ENCODE measurements around the gene PFN3.

PFN3 gene

DNA sequence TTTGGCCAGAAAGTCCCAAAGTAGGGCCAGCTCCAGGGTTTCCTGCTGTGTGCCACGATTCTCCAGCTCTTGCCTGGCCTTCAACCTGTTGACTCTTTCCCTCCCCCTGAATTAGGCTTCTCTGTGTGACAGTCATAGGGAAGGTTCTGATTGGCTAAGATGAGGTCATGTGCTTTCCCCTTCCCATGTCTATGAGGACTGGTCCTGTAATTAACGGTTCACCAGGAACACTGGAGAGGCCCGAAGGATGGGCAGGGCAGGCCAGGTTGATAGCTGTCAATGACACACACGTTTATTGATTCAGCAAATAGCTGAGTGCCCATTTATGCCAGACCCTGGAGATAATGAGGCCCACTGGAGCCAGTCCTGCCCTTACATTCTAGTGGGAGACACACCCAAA lies 37.2 kb upstream of the PFN3 start:
- no peak for DNase-seq (ENCODE audit: low spot score)

DNA sequence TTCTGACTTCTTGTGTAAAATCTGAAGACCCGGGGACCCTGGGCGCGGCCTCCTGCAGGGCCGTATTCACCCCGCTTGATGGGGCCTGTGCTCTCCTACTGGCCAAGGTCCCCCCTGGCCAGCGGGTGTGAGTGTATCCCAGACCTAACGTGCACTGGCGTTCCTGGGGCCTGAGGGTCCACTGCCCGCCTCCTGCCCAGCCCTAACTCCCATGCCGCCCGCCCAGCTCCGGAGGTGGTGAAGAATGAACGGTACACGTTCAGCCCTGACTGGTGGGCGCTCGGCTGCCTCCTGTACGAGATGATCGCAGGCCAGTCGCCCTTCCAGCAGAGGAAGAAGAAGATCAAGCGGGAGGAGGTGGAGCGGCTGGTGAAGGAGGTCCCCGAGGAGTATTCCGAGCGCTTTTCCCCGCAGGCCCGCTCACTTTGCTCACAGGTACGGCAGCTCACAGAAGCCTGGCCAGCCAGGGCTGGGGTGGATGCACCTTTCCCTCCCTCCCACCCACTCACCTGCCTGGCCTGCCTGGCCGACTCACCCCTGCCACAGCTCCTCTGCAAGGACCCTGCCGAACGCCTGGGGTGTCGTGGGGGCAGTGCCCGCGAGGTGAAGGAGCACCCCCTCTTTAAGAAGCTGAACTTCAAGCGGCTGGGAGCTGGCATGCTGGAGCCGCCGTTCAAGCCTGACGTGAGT lies 35.5 kb upstream of the PFN3 start:
- DNase-seq (ENCODE audit: low spot score) = no peak

DNA sequence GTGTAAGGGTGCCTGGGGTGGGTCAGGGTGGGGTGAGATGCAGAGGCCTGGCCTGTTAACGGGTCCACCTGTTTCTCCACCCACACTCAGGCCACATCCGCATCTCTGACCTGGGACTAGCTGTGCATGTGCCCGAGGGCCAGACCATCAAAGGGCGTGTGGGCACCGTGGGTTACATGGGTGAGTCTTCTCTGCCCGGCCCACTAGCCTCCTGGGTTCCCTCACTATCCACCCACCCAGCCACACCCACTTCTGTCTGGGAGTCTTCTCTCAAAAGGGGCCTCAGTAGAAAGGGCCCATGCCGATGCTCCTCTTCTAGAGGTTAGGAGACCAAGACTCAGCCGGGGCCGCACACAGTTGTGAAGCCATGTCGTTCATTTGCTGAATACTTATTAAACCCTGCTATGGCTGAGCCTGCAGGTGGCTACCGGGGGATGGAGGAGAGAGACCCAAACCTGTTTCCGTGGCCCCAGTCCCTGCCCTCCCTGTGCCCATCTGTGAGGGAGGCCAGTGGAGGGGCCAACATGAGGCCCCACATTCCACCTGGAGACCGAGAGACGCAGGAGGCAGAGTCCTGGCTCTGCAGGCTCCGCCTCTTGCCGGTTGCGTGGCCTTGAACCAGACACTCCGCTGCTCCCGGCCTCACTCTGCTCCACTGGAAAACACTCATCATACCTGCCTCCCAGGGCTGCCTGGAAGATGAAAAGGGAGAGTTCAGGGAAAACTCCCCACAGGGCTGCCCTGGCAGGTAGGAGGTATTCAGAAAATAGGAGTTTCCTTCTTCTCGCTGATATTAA lies 34.7 kb upstream of the PFN3 start:
- no peak for DNase-seq (ENCODE audit: low spot score)

DNA sequence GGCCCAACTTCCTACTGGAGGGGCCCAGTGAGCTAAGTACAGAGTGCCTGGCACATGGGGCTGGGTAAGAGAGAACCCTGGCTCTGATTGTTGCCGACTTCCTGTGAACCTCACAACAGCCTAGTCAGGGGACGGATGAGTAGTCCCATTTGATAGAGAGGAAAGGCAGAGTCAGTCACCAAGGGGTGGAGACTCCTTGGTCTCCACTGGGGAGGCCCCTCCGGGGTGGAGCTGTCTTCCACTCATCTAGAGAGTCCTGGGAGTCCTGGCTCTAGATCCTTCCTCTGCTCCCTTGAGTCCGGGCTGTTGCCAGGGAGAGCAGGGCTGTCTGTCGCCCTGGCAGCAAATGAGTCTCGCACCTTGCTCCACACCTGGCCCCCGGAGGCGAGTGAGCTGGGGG lies 34.0 kb upstream of the PFN3 start:
- DNase-seq (ENCODE audit: low spot score) = no peak

DNA sequence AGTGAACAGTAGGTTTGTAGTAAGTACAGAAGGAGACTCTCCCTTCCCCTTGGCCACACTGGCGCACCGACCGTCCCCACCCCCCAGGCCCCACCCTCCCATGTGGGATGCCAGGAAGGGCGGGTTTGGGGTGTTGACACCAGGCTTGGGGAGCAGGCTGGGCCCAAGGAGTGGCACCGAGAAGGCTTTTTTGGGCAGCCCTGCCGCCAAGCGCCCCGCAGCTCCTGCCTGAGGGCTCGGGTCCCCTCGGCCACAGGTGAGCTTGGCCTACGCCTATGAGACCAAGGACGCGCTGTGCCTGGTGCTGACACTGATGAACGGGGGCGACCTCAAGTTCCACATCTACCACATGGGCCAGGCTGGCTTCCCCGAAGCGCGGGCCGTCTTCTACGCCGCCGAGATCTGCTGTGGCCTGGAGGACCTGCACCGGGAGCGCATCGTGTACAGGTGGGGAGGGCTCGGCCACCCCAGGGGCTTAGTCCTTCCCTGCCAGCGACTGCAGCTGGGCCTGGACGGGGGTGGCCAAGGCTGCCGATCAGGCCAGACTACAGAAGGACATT lies 33.3 kb upstream of the PFN3 start:
- DNase-seq (ENCODE audit: low spot score) = no peak

DNA sequence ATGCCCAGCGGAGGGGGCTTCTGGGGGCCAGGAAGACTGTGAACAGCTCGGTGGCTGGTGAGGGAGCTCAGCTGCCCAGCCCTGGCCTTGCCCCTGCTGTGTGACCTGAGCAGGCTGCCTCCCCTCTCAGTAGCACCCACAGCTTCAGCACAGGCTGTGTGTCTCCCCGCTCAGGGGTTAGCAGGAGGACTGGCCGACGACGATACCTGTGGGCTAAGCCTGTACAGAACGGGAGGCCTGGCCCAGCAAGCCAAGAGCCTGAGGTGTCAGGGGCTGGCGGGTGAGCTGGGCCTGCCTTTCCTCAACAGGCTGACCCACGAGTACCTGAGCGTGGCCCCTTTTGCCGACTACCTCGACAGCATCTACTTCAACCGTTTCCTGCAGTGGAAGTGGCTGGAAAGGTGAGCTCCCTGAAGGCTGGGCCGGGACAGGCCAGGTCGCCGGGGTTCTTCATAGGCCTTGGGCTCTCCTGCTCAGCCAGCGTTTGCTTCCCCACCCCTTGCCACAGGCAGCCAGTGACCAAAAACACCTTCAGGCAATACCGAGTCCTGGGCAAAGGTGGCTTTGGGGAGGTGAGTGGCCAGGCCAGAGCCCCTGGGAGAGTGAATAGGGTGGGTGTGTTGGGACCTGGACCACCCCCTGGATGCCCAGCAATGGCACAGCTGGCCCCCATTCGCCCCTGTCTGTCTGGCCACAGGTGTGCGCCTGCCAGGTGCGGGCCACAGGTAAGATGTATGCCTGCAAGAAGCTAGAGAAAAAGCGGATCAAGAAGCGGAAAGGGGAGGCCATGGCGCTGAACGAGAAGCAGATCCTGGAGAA lies 32.6 kb upstream of the PFN3 start:
- no peak for DNase-seq (ENCODE audit: low spot score)

DNA sequence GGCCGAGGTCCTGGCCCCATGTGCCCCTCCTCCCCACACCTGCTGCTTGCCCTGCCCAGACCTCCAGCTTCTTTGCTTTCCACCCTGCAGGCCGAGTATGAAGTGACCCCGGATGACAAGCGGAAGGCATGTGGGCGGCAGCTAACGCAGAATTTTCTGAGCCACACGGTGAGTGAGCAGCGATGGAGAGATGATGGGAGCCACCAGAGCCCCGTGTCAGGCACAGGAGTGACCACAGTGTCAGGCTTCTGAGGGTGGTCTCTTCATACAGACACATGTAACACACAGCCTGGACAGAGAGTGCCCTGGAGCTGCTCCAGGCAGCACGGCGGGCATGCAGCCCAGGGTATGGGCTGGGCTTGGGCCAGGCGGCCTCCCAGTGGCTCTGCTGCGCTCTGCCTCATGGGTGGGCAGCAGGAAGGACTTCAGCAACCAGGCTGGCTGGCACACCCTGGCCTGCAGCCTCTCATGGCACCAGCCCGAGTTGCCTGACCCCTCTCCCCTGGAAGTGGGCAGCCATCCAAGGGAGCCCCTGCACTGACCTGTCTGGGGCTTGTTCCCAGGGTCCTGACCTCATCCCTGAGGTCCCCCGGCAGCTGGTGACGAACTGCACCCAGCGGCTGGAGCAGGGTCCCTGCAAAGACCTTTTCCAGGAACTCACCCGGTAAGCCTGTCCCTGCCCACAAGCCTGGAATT lies 31.8 kb upstream of the PFN3 start:
- no peak for DNase-seq (ENCODE audit: low spot score)

DNA sequence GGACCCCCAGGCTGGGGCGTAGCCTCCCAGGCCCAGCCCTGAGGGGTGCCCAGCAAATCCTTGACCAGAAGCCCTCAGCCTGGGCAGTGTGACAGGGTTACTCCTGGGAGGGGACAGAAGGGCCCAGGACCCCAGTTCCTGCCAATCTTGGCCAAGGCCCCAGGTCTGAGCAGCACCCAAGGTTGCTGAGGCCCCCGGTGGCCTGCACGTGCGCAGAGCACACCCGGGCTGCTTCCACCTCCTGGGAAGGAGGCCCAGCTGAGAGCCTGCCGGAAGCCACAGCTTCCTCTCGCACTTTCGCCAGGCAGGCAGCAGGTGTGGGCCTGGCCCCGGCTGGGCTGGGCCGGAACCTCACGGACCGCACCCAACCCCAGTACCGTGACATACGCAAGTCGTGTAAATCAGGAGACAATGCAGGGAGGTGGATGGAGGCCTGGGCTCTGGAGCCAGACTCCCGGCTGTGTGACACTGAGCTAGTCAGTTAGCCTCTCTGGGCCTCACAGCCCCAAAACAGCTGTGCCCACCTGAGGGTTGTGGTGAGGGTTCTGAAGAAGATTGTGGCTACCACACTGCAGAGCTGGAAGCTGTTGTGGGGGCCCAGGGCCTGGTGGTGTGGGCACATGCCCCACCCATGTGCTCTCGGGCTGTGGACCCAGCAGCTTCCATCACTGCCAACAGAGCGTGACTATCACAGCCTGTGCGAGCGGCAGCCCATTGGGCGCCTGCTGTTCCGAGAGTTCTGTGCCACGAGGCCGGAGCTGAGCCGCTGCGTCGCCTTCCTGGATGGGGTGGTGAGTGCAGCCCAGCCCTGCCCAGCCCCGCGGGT lies 31.1 kb upstream of the PFN3 start:
- DNase-seq (ENCODE audit: low spot score) = no peak

DNA sequence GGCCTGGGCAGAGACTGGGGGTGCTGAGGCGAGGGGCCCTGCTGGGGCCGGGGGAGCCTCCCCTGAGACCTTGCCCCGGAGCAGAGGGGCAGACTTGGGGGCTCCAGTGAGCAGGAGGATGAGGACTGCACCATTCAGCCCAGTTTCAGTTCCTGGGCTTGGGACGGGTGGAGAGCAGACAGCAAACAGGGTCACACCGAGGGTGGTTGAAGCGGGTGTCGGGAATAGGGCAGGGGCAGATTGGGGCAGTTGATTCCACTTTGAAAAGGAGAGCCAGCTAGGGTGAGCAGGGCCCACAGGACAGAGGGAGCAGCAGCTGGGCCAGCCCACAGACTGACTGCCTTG lies 30.5 kb upstream of the PFN3 start:
- no peak for DNase-seq (ENCODE audit: low spot score)

DNA sequence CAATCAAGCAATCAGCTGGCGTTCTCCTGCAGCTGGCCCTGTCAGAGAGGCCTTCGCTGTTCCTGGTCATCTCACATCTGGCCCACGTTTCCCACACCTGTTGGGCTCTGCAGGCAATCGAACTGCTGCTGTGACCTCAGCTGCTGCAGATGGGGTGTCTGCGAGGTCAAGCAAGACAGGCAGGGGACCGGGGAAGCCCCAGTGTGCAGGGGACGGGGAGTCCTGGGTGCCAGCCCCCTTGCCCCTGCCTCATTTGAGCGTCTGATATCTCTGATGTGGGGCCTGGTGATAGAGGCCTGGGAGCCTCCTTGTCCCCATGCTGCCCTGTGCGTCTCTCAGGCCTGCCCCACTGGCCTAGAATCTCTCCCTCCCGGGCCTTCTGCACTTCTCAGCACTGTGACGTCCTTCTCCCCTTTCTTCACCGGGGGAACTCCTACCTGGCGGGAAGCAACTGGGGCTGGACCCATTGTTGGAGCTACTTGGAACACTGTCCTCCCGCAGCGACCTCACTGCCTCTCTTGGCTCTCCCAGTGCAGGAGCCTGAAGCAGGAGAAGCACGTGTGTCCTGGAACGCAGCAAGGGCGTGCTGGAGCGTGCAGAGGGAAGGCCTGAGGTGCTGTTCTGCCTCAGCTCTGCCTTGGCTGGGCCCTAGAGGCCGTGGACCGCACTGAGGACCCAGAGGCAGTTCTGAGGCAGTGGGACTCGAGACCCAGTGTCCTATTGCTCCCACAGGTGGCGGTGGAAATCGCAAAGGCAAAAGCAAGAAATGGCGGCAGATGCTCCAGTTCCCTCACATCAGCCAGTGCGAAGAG lies 29.9 kb upstream of the PFN3 start:
- no peak for DNase-seq (ENCODE audit: low spot score)

DNA sequence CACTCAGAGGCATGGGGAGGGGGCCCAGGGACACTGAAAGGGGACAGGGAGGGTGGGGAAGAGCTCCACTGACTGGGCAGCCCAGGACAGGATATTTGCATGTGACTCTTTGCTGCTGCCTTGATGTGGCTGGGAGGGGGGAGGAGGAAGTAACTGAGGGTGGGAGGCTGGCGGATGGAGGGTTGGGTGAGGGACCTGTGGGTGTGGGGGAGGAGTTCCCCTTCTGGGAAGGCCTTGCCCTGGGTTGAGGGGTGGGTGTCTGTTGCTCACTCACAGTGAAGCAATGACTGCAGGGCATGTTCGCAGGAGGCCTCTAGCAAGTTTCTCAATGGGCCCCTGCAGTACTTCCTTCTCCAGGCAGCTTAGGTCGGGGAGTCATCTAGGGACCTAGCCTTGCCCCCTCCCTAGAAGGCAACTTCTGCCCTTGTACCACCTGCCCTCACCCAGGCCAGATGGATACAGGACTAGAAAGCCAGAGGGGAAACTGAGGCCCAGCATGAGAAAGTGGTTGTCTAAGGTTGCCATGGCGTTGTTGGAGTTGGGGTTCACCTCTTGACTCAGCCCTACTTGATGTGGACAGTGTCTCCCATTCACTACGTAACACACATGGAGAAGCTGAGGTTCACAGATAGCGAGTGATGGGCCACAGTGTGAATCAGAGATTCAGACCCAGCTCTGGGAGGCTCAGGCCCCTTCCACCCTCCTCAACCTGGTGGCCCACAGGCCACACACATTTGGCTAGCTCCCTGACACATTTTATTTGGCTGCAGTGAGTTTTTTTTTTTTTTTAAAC lies 29.0 kb upstream of the PFN3 start:
- no peak for DNase-seq (ENCODE audit: low spot score)

DNA sequence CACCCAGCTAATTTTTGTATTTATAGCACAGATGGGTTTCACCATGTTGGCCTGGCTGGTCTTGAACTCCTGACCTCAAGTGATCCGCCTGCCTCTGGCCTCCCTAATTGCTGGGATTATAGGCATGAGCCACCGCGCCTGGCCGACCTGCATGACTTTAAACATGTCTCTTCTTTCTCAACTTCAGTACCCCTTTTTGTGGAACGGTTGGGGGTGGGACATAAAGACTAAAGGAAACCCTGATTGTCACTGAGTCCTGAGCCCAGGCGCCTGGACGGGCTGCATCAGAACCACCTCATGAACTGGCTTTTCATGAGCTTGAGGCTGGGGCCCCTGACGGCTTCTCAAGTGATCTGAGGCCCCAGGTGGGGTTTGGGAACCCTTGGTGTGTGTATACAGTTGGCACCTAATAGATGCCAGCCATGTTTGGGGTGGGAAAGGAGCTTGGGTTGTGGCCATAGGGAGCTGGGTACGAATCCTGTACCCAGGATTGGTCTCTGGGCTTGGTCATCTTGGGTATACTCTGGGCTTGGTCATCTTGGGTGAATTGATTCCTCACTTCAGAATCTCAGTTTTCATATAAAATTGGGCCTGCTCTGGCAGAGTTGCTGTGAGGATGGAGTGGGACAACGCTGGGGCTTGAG lies 28.2 kb upstream of the PFN3 start:
- DNase-seq (ENCODE audit: low spot score) = no peak

DNA sequence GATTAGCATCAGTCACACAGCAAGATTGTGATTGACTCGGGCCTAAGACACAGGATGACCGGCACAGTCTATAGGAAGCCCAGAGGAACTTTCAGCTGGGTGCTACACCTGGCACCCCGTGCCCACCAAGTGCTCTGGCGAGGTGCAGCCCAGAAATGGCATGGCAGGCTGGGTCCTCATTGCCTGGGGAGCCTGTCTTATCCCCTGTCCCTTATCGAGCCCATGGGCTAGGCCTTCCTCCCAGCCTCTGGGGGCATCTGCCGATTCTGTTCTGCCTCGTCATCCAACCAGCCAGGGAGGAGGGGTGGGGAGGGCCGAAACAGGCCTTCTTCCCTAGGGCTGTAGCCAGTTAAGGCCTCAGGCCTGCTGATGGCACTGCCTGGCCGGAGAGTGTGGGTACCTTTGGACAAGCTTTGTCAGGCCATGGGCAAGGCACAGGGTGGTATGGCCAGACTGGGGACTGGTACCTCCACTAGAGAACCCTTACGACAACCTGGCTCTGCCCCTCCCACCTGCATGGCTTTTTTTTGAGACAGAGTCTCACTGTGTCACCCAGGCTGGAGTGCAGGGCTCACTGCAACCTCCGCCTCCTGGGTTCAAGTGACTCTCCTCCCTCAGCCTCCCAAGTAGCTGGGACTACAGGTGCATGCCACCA lies 27.6 kb upstream of the PFN3 start:
- no peak for DNase-seq (ENCODE audit: low spot score)

DNA sequence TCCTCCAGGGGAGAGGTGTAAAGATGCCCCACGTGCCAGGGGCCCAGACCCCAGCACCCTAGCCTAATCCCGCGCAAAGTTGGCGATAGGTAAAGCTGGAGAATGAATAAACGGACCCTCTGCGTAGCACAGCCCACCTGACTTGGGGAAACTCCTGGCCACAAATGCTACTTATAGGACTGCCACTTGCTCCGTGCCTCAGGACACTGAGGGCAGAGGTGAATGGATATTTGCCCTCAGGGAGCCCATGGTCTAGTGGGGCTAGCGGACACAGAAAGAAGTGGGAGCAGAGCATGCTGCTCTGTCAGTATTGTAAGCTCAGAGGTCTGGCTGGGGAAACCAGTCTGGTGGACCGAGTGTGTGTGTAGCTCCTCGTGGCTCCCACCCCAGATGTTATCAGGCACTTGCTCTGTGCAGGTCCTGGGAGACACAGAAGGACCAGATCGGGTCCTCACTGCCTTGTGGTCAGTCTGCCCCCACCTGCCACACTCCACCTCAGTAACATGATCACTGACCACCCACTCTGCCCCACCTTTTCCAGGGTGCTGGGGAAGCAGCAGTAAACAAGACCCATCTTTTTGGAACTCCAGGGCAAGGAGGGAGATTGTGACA lies 26.9 kb upstream of the PFN3 start:
- DNase-seq (ENCODE audit: low spot score) = no peak

DNA sequence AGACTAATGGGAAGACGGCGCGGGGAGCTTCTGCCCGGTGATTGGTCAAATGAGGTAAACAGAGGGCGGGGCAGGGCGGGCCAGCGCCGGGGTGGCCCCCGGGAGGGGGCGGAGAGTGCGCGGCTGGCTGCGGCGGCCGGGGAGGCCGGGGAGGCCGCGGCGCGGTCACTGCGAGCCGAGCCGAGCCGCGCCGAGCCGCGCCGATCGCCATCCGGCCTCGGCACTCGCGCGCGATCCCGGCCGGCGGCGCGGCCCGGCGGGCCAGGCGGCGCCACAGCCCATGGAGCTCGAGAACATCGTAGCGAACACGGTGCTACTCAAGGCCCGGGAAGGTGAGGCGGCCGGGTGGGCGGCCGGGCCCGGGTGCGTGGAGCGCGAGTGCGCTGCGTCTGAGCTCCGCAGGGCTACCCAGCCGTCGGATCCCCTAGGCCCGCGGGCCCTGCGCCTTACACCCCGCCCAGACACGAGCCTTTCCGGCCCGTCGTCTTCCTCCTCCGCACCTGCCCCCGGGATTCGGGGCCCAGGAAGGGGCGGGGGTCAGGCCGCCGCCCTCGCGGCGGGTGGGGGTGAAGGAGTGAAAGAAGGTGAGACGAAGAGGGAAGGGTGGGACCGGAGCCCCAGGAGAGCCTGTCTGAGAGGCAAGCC lies 26.2 kb upstream of the PFN3 start, which contains the start of gene GRK6:
TSS of gene GRK6 (plus strand) at position 111 of the 645 bp plus-strand sequence. CDS start at position 281, 170 bp downstream.
- no peak for DNase-seq (ENCODE audit: low spot score)

DNA sequence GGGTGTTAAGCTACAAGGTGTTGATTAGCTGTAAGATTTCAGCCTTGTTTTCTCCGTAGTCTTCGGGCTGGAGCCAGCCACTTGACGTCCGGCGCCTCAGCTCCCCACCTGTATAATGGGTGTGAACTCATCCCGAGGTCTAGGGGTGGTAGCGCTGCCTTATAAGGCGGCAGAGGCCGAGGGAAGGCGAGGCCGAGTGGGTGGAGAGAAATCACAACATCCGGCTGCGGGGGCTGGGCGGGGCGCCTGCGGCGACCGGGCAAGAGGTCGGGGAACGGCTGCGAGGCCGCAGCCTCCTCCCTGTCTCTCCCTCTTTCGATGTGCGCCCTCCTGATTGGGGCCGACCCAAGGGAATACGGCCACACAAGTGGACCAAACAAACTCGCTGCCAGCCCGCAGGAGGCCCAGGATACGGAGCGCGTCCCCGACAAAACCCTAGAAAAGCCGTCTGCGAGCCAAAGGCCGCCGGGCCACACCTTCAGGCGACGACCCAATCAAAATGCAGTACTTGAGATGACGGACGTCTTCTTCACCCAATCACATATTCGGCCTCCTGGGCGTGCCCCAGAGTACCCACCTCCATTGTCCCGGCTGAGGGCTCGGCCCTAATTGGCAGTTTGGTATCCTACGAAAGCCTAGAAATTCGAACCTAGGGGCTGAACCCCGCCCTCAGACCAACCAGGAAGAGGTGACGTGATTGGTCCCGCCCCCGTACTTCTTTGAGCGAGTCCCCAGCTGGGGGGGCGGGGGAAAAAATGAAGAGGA lies 25.5 kb upstream of the PFN3 start:
- peak; percentile 100 for DNase-seq (ENCODE audit: low spot score)
